WERI-Rb-1 (cell line): Measurements from ENCODE around the gene ARFIP1.
A peak's percentile ranks its signal among the peaks of the same experiment; 100 is the strongest.
"Not testable (repeated sequence)": the region's sequence is repeated elsewhere in the genome, so short reads cannot be mapped to it uniquely, and the experiment has no call there.

Experiments
- DNase-seq: peaks from one replicate; pipeline ENCODE4 v3.0.0-alpha.2; 2020
- H3K27ac ChIP-seq: fragments of 250-450 bp; sonication (Bioruptor Pico); 2 replicates; pipeline ENCODE4 v1.5.1; 2020; ENCODE audit warnings: mild to moderate bottlenecking, moderate library complexity
- H3K27me3 ChIP-seq: fragments of 250-450 bp; sonication (Bioruptor Pico); 2 replicates; pipeline ENCODE4 v1.5.1; 2021; ENCODE audit warnings: mild to moderate bottlenecking, low read depth, moderate library complexity; ENCODE audit not compliant: insufficient read depth, severe bottlenecking
- H3K36me3 ChIP-seq: fragments of 250-450 bp; sonication (Bioruptor Pico); 2 replicates; pipeline ENCODE4 v1.5.1; 2020; ENCODE audit warnings: mild to moderate bottlenecking, moderate library complexity
- H3K4me3 ChIP-seq: 2 replicates; pipeline ENCODE4 v1.5.1; 2011; ENCODE audit warnings: low read depth, mild to moderate bottlenecking, control low read depth, low read length
- H3K9me3 ChIP-seq: fragments of 250-450 bp; sonication (Bioruptor Pico); 2 replicates; pipeline ENCODE4 v1.5.1; 2021; ENCODE audit warnings: mild to moderate bottlenecking, moderate library complexity; ENCODE audit not compliant: severe bottlenecking
- TF ChIP-seq, protein P1 (sequence below): IDR thresholded peaks from 2 replicates; pipeline ENCODE4 v1.5.1; 2011; ENCODE audit warnings: low read depth, mild to moderate bottlenecking, control low read depth, inconsistent platforms, low read length

The ARFIP1 gene

DNA sequence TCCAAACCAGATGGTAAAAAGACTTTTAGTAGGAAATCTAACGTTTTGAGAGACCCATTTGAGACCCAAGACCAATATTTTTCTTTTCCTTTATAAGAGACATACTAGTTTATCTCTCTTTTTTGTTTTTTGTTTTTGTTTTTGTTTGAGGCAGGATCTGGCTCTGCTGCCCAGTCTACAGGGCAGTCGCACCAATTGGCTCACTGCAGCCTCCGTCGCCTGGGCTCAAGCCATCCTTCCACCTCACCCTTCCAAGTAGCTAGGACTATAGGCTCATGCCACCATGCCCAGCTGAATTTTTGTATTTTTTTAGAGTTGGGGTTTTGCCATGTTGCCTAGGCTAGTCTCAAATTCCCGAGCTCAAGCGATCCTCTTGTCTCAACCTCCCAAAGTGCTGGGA is 79.2 kb downstream of the ARFIP1 start:
- no peak overlapping the region for H3K27ac ChIP-seq

DNA sequence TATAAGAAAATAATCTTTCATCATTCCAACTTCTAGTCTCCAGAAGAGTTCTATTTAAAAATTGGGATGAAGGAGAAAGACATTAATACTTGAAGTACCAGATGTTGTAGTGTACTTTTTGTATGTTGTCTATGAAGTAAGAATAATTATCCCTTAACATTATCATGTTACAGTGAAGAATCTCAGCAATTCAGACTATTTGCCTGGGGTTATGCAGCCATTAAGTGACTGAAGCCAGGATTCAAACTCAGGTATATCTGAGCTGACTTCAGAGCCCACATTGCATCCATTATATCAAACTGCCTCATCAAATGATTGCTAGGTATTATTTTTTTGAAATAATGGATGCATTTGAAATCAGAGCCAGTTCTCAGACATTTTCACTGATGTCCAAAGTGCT is 80.3 kb downstream of the ARFIP1 start:
- H3K4me3 ChIP-seq = no peak overlapping the region

More for the DNA sequence above, 79.2 kb downstream of the ARFIP1 start:
- peaks cover 5% of the 10 kb centered on the region for H3K9me3 ChIP-seq
- H3K36me3 ChIP-seq = no peaks in the 10 kb centered on the region; the same call in 1 of the 2 replicates
- H3K27me3 ChIP-seq = no peaks in the 10 kb centered on the region
- H3K4me3 ChIP-seq = no peak overlapping the region
- TF ChIP-seq, protein P1, sequence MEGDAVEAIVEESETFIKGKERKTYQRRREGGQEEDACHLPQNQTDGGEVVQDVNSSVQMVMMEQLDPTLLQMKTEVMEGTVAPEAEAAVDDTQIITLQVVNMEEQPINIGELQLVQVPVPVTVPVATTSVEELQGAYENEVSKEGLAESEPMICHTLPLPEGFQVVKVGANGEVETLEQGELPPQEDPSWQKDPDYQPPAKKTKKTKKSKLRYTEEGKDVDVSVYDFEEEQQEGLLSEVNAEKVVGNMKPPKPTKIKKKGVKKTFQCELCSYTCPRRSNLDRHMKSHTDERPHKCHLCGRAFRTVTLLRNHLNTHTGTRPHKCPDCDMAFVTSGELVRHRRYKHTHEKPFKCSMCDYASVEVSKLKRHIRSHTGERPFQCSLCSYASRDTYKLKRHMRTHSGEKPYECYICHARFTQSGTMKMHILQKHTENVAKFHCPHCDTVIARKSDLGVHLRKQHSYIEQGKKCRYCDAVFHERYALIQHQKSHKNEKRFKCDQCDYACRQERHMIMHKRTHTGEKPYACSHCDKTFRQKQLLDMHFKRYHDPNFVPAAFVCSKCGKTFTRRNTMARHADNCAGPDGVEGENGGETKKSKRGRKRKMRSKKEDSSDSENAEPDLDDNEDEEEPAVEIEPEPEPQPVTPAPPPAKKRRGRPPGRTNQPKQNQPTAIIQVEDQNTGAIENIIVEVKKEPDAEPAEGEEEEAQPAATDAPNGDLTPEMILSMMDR = no peak
- DNase-seq = no peak

DNA sequence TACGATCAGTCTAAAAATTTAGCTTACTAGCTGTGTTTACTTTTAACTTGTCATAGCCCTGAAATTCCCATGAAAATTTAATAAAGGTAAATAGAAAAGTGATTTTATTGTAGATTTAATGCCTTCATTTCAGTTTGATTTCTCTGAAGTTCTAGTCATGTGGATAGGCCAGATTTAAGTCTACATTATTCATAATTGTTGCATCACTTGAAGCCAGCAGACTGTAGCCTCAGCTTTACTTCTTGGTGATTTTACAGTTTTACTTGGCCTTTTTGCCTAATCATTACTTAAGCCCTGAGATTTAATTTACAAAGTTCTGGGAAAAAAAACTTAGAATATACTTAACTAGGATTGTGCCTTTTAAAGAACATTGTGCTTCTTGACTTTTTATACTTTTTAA is 82.9 kb downstream of the ARFIP1 start:
- no peak for DNase-seq
- Histone ChIP-seq H3K36me3 (peaks cover 11% of the 10 kb centered on the region), H3K27me3 (no peaks in the 10 kb centered on the region), H3K4me3 (no peak overlapping the region), H3K9me3 (no peaks in the 10 kb centered on the region), H3K27ac (no peak overlapping the region)
- TF ChIP-seq, protein P1 = no peak

More for the DNA sequence above, 80.3 kb downstream of the ARFIP1 start:
- Histone ChIP-seq H3K9me3 (no peaks in the 10 kb centered on the region), H3K27me3 (no peaks in the 10 kb centered on the region), H3K36me3 (peaks cover 5% of the 10 kb centered on the region), H3K27ac (no peak overlapping the region)
- no peak for DNase-seq
- TF ChIP-seq, protein P1 = no peak

DNA sequence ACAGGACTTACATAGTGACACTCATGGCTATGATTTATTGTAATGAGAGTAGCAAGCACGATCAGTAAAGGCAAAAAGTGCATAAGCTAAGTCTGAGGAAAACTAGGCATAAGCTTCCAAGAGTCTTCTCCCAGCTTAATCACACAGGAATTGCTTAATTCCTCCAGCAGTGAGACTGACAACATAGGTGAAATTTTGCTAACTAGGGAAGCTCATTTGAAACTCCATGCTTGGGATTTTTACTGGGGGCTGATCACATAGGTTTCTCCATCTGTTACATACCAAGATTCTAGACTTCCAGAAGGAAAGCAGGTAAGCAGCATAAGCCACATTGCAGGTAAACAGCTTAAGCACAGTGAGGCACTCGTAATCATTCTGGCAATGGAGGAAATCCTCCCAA is 84.6 kb downstream of the ARFIP1 start:
- TF ChIP-seq, protein P1 = no peak
- Histone ChIP-seq H3K36me3 (peaks cover 11% of the 10 kb centered on the region), H3K4me3 (no peak overlapping the region), H3K9me3 (no peaks in the 10 kb centered on the region), H3K27ac (no peak overlapping the region), H3K27me3 (no peaks in the 10 kb centered on the region)
- no peak for DNase-seq

DNA sequence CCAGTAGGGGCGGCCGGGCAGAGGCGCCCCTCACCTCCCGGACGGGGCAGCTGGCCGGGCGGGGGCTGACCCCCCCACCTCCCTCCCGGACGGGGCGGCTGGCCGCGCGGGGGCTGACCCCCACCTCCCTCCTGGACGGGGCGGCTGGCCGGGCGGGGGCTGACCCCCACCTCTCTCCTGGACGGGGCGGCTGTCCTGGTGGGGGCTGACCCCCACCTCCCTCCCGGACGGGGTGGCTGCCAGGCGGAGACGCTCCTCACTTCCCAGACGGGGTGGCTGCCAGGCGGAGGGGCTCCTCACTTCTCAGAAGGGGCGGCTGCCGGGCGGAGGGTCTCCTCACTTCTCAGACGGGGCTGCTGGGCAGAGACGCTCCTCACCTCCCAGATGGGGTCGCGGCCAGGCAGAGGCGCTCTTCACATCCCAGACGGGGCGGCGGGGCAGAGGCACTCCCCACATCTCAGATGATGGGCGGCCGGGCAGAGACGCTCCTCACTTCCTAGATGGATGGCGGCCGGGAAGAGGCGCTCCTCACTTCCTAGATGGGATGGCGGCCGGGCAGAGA is 86.8 kb downstream of the ARFIP1 start:
- H3K27me3 ChIP-seq, H3K4me3 ChIP-seq, H3K27ac ChIP-seq, DNase-seq, H3K9me3 ChIP-seq: not testable (repeated sequence)
- H3K36me3 ChIP-seq = peaks cover 11% of the 10 kb centered on the region

DNA sequence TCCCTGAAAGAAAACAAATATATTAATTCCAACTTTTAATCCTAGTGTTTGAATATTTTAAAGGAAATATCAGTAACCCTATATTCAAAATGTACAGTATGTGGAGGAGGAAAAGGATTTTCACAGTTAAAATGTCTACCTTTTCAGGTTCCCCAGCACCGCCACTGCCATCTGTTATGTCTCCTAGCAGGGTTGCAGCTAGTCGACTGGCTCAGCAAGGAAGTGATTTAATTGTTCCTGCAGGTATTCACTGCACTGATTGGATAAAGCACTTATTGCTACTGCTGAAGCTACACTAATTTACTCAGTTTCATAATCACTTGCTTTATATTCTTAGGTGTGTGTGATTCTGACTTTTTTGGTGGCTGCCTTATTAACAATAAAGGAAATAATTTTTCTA is 90.9 kb downstream of the ARFIP1 start:
- Histone ChIP-seq H3K4me3 (no peak overlapping the region), H3K36me3 (peaks cover 24% of the 10 kb centered on the region), H3K27me3 (no peaks in the 10 kb centered on the region), H3K27ac (no peak overlapping the region), H3K9me3 (no peaks in the 10 kb centered on the region)
- DNase-seq = peak; percentile 37
- TF ChIP-seq, protein P1 = no peak
